HG02884 (cell line): ENCODE results near the gene RNF214.
A peak's percentile ranks its signal among the peaks of the same experiment; 100 is the strongest.

ENCODE experiments used
- ATAC-seq: cut with Tn5 transposase; IDR thresholded peaks from one replicate; pipeline ENCODE4 v1.9.1; 2021; ENCODE audit warnings: mild to moderate bottlenecking, moderate library complexity; ENCODE audit not compliant: unreplicated experiment

Gene RNF214

DNA sequence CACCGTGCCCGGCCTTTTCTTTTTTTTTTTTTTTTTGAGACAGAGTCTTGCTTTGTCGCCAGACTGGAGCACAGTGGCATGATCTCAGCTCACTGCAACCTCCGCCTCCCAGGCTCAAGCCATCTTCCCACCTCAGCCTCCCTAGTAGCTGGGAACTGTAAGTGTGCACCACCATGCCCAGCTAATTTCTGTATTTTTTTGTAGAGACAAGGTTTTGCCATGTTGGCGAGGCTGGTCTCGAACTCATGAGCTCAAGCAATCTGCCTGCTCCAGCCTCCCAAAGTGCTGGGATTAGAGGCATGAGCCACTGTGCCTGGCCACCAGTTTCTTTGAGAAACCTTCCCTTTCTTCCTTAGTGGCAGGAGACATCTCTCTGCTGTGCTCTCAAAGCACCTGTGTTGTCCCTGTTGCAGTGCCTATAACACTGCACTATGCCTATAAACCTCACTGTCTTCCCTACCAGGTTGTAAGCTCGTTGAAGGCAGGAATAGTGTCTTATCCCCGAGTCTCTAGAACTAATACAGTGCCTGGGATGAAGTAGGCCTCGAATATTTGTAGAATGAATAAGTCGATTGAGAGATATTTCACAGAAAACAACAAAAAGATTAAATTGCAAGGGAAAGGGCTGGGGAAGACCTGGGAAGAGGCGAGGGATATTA lies 19.6 kb upstream of the RNF214 start:
- no peak for ATAC-seq

DNA sequence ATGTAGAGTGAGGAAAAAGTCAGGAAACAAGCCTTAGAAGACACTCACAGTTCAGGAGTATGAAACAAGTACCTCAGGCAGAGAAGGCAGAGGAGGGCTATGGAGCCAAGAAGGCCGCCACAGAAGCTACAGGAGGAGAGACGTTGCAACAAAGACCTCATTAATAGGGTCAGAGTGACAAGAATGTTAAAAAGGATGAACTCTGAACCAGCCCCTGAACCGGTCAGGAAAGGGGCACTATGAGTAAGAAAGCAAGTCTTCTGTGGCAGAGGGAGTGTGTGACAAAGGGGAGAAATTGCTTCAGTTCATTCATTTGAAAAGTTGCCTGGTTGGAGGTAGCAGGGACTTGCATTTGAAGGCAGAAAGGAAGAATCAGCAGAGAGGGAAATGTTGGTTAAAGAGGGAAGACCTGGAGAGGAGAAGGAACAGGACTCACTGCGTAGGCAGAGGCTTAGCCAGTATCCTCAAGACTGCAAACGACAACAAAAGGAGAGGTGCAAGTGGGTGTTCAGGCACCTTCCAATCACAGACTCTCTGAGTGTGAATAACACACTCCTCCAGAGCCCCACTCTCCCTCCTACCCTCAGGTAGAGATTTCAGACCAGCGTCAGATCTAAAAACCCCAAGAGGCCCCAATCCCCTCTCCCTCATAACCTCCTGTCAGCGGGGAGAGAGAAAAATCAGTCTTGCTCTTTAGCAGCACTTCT lies 17.9 kb upstream of the RNF214 start:
- no peak for ATAC-seq

DNA sequence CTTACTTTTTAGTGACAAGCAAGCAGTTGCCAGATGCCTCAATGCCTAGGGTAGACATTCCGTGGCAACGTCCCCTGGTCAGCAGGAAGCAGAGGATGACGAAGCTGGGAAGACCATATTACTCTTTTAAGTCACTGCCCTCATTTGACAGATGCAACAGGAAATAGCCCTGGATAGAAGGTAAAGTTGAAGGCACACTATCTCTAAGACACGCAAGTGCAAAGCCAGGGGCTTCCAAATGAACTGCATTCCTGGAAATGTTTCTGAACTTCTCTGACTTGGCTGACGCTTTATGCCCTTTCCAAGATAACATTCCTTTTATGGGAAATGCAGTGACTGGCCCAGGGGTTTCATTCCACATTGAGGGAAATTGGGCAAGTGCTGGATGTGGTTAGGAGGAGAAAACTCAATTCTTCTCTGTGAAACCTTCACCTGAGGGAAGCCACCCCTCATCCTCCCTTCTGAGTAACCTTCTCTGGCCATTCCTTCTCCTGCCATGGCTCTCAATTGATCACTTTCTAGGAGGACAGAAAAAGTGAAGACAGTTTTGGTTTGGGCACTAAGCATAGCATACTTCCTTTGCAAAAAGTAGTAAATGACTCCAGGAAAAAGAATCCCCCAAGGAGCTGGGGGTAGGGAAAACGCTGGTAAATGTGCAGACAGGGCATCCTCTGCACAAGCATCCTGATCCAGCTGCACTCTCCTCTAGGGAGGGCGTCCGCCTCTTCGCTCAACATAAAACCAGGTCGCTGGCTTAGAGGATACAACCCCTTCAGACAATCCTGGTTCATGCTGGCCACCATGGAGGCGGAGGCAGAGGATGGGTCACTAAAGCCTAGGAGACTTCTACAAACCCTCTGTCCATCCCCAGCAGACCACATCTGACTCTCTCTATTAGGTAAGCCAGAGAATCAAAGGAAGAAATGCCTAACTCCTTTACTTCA lies 15.1 kb upstream of the RNF214 start:
- ATAC-seq, result no peak

DNA sequence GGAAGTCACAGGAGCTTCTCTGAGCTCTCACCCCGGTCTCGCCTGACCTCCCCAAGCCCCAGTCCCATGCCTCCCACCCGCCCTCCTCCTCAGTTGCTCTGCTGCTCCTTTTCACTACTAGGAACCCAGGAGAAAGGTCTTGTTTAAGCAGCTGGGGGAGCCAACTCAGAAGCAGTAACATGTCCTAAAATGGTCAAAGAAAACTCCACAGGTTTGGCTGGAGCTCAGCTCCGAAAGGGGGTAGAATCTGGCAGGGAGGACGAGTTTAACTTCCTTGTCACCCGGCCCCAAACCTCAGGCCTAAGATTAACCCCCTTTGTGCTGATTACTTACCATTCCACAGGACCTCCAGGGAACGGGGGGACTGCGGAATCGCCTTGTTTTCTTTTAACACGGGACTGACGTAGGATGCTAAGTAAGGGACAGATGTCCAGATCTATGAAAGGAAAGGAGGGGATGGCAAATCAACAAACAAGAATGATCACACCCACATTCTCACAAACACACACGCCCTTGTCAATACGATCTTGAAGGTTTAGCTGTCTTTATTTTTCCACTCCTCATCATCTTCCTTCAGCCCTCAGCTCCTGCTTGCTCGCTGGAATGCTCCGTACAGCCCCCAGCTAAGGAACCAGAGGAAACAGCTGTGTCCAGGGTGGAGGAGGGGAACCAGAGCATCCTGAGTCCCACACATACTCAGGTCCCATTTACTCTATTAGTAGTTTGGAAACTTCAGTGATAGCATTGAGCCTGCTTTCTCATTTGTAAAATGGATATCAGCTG lies 14.1 kb upstream of the RNF214 start:
- no peak for ATAC-seq

DNA sequence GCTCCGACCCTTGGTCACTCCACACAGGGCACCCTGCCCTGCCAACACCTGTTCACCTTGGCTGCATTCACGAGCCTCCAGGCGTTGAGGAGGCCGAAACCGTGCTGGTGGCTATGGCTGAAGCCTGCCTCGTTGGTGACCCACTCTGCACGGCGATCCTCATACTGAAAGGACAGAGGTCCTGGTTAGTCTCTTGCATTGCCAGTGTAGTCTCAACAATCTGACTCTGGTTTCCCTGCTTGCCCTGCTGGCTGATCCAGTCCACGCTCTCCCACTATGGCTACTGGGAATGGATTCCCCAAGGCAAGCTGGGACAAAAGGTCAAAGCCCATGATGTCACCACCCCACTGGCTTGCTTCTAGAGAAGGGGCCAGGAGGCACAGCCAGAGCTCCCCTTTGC lies 13.5 kb upstream of the RNF214 start:
- ATAC-seq, result no peak

DNA sequence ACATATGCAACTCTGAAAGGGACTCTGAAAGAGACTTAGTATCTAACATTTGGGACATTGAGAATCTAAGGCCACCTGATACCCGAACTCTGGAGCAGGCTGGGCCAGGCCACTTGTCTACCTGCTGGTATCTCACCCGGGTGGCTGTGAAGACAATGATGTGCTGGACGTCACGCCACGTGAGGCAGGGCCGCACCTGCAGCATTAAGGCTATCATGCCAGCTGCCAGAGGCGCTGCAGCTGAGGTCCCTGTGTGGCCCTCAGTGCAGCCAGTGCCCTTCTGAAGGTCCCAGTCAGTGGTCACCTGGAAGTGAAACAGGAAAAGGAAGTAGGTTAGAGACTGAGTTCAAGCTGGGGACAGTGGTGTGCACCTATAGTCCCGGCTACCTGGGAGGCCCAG lies 13.0 kb upstream of the RNF214 start:
- no peak for ATAC-seq

DNA sequence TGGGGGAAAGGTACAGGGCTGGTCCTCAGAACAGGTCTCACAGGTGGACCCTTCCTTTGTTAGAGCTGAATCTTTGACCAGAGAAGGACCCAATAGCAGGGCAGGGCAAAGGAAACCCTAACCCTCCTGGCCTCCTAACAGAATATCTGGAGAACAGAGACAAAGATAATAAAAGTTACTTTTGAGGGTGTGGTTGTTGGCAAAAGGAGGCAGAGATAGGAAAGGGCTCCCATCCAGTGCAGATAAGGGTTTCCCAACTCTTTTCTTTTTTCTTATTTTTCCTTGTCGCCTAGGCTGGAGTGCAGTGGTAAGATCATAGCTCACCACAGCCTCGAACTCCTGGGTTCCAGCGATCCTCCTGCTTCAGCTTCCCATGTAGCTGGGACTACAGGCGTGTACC lies 12.5 kb upstream of the RNF214 start:
- no peak for ATAC-seq

DNA sequence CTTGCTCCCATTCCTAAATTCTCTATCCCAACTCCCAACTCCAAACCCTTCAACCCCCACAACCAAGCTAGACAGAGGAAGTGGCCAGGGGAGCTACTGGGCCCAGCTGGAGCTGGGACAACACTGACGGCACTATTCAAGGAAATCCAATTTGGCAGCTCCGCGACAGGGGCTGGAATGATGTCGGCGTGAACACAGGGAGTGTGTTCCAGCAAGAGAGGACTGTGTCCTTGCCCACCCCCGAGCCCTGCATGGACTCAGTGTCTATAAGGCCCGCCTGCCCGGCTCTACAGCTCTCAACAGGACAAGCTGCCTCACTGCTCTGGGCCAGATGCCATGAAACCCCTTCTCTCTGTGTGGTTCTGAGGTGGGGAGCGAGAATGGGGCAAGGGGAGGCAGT lies 11.9 kb upstream of the RNF214 start:
- ATAC-seq, result no peak

DNA sequence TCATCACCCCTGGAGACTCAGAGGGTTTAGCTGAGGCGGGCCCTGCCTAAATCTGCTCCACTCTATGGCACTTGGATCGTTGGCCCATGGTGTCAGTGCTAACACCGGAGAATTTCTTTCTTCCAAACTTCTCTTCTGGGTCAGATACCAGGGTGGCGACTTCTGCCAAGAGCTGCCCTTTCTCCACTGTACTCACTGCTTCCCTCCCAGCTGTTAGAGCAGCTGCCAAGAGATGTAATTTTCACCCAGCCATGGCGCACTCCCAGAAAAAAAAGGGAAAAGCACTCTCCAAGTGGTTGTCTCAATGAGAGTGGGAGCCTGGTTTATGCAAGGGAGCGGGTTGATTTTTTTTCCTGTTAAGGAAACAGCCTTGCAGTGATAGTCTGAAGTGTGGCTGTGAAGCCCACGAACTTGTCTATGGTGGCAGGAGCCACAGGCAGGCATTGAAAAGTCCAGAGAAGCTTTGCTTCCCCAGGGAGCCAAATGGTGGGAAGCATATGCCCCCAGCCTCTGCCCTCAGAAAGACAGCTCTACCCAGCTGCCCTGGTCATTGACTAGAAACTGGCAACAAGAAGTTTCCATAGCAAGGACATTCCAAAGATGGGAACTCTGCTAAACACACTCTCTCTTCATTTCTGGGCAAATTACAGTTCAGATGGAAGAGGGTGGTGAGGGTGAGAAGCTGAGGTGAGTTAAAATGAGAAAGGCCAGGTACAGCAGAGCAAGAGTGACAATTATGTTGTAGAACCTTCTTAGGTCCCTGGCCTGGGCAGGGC lies 11.3 kb upstream of the RNF214 start:
- ATAC-seq, result no peak

DNA sequence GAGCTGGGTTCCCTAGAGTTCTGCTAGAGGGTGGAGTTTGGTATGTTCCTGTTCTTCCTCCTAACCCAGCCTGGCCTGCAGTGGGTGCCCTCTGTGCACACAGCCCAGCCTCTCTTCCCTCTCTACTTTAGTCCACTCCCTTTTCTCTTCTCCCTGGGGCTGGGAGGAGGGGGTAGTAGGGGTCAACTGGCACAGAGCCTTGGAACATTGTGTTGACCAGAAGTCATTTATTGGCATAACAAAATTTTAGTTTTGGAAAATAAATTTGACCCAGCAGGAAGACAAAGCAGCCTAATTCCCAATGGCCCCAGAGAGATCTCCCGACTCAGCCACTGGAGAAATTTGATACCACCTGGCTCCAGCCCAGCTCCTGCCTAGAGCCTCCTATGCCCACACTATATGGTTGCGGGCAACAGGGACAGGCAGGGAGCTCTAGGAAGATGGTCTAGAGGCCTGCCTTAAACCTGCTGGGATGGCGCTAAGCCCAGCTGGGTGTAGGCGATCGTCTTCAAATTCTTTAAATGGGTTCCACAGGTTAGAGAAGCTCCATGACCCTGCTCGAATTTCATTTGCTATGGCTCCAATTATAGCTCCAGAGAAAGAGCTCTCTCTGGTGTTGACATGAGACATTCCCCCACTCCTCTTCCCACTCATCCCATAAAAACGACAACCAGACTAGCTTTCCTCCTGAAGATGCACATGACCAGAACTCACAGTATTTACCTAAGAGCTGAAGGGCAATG lies 10.5 kb upstream of the RNF214 start:
- no peak for ATAC-seq

DNA sequence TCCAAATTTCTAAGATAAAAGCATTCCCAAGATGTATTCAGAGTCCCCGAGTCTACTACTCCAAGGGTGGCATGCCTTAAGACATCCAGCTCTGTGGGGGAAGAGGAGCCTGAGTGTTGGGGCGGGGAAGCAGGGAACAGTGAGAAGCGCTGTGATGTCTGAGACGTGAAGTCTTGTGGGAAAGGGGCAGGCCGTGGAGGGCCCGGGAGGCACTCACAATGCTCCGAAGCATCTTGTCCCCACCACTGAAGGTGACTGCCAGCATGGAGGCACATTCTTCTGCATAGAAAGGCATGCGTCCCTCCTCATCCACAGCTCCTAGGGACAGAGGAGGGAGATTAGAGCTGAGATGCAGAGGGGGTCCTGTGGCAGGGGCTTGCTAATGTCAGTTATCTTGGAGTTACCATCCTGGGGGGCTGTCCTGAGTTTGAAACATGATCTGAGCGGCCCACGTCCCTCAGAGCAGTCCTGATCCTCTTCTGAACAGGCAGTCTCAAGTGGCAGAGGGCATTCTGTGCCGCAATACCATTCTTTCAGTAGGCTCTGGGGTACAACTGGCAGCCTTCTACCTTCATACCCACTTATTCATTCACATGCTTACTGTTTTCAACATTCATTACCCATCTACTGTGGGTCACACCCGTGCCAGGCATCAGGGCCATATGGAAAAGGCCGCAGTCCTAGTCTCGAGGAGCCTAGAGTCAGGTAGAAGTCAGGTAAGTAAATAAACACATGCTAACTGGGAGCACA lies 9.3 kb upstream of the RNF214 start:
- ATAC-seq, result no peak

DNA sequence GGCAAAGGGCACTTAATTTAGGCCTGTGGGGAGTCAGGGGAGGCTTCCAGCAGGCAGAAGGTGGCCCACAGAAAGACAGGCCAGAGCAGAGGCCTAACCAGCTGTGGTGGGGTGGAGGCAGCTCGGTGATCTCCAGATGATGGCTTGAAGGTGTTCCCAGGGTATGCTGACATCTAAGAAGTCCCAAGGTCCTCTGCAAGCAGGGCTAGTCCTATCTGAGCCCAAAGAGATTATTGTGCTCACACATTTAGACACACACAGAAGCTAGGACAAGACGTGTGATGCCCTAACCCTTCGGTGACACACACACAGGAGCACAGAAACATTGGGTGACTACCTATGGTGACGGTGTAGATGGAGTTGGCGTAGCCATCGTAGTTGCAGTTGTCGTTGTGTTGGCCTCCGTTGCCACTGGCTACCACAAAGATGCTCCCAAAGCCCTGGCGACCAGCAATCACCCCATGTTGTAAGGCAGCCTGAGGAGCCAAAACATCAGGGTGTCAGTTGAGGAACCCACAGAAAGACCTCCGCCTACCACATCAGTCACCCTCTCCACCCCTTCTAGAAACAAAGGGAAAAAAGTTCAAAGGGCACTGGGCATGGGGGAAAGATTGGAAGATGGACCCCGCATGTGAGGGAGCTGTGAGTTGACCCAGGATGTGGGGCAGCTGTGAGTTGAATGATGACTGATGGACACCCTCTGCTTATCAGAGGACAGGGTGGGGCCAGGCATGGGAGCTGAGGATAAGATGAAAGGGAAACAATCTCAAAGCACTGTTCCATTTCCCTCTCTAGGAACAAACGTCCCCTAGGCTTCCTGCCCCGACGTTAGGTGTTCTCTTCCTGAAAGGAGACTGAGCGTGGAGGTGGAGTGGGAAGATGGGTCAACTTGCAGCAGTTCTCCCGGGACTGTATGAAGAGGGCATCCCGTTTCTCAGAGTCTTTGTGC lies 8.5 kb upstream of the RNF214 start:
- no peak for ATAC-seq

DNA sequence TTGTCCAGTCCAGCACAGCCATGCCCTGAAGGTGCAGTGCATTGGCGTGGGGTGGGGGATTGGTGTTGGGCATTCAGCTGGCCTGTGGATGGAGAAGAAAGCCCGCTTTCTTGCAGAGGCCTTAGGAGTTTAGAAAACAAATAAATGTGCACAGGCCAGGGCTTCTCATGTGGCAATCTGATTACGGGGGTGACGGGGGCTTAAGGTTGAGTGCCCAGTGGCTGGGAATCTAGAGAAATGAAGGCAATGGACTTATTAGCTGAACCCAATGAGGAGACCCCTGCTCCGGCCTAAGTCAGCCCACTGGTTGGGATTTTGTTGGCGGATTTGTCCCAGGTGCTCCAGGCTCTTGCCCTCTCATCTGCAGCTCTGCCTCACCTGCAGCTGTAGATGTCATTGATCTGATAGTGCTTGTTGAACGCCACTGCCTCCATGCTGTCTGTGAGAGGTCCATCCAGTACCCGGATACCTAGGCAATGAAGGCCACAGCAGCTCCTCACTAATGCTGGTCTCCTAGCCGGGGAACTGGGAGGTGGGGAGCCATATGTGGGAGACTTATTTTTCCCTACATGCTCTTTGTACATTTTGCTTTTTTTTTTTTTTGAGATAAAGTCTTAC lies 6.8 kb upstream of the RNF214 start:
- ATAC-seq, result no peak

DNA sequence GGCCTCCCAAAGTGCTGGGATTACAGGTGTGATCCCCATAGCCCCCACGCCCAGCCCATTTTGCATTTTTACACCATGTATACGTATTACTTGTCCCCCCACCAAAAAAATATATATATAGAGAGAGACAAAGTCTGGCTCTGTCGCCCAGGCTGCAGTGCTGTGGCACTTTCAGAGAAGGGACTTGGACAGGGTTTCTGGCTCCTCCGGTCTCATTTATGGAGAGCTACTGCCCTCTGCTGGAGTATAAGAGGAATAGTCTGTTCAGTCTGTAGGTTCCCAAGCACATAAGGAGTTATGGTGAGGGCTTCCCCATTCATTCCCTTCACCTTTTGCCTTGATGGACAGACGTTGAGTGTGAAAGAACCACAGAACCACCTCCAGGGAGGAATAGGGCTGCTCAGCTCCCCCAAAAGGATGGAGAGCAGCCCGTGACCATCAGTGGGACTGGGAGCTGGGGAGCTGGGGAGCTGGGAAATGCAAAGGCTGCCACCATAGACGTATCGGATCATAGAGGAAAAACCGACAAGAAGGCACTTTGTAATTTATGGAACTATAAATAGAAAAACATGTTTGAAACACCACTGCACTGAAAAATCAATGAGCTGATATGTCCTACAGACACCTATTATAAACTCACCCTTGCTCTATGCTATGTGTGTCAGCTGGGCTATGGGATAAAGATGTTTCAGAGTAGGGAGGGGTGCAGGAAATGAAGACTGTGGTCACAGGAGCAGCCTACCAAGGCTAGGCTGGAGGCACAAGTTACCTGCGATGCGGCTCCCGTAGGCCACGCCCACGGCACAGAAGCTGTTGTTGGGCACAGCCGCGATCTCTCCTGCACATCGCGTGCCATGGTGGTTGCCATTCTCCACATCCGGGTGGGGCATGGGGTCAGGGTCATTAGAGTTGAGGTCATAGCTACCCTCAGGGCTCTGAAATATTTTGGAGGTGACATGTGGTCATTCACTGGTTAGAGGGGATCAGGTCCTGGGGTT lies 5.8 kb upstream of the RNF214 start:
- ATAC-seq, result peak; percentile 46

DNA sequence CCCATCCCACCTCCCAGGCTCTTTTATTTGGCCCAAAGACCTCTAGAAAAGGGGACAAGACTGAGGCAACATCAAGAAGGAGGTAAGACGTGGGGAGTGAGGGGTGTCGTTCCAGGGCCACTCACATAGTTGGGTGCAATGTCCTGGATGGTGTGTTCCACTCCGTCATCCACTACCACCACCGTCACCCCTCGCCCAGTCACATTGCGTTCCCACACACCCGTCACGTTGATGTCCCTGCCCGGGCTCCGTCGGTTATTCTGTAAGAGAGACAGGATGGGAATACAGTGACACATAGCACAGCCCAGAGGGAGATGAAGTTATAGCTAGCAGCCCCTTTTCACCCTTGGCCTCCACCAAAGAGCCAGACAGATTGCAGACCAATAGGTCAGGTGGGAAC lies 4.4 kb upstream of the RNF214 start:
- no peak for ATAC-seq

DNA sequence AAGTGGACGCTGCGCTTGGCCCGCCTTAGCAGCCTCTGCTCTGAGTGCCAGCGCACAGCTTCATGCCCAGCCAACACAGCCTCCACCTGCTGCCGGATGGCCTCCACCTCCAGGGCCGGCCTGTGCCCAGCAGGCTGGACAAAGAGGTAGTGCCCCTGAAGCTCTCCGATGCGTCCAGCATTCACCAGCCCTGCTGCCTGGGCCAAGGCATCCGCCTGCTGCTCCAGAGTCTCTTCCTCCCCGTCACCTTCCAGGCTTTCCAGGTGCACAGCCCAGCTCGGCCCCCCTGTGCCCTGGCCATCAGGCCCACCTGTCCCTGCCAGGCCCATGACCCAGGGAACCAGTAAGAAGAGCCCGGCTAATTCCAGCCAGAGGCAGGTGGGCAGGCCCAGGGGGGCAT lies 3.1 kb upstream of the RNF214 start:
- ATAC-seq, result no peak
